MM.1S (cell line): Measurements from ENCODE around the gene GGN.

Experiments
- CTCF ChIP-seq: fragments of 300-600 bp; sonication (generic); IDR thresholded peaks from 2 replicates; pipeline ENCODE4 v1.5.1; 2016; ENCODE audit warnings: antibody characterized with exemption, low read length, mixed read lengths
- EZH2 ChIP-seq: fragments of 300-600 bp; sonication (generic); optimal IDR thresholded peaks from 2 replicates; pipeline ENCODE3; 2017; ENCODE audit warnings: low read depth, mild to moderate bottlenecking, antibody characterized with exemption, low read length, mixed read lengths

DNA sequence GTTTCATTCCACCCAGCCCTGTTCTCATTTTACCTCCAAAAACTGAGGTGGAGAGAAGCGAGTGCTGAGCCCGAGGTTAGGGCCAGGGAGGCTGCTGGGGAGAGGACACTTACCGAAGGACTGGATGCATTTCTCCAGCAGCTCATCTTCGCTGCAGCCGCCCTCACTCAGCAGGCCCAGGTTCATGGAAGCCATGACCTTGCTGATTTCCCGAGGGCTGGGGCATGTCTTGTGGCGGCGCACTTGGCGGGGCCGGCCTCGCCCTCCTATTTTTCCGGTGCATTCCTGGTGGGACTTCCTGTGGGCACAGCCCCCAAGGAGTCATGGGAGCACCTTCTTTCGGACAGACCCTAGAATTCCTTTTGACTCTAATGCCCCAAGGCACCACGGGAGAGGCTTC is 34.0 kb upstream of the GGN start:
- TF ChIP-seq CTCF (no peak), EZH2 (no peak)
